ENCODE results near the gene TTL. TPM values are rescaled to one million over a fixed set of nuclear protein-coding genes. Genes with fewer than 3 reads are reported as not detected.

TTL gene
- total RNA-seq, 4 donors from 2014 or later, result 11.6 to 24.2 (median 21.4) TPM

GRCh38 chr2:112585873-112586464 is 104.0 kb downstream of the TTL start:
- WGBS, 2 donors, result 96 to 98% methylated on average over 9 to 10 of the region's 18 CpGs
- Histone ChIP-seq H3K27ac (no peak overlapping the region), H3K4me3 (no peak overlapping the region), H3K36me3 (peaks cover 0 to 49% (median 0%) of the 10 kb centered on the region in 3 donors), H3K27me3 (no peaks in the 10 kb centered on the region), H3K4me1 (peaks cover 4 to 42% (median 19%) of the 10 kb centered on the region in 3 donors), H3K9me3 (no peaks in the 10 kb centered on the region)
- intact Hi-C loops (cut with DNase I), result no loop called here
- TF ChIP-seq, protein P1, sequence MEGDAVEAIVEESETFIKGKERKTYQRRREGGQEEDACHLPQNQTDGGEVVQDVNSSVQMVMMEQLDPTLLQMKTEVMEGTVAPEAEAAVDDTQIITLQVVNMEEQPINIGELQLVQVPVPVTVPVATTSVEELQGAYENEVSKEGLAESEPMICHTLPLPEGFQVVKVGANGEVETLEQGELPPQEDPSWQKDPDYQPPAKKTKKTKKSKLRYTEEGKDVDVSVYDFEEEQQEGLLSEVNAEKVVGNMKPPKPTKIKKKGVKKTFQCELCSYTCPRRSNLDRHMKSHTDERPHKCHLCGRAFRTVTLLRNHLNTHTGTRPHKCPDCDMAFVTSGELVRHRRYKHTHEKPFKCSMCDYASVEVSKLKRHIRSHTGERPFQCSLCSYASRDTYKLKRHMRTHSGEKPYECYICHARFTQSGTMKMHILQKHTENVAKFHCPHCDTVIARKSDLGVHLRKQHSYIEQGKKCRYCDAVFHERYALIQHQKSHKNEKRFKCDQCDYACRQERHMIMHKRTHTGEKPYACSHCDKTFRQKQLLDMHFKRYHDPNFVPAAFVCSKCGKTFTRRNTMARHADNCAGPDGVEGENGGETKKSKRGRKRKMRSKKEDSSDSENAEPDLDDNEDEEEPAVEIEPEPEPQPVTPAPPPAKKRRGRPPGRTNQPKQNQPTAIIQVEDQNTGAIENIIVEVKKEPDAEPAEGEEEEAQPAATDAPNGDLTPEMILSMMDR (IDR thresholded peaks at IDR 0.05), result no peak
- no peak for DNase-seq

DNA sequence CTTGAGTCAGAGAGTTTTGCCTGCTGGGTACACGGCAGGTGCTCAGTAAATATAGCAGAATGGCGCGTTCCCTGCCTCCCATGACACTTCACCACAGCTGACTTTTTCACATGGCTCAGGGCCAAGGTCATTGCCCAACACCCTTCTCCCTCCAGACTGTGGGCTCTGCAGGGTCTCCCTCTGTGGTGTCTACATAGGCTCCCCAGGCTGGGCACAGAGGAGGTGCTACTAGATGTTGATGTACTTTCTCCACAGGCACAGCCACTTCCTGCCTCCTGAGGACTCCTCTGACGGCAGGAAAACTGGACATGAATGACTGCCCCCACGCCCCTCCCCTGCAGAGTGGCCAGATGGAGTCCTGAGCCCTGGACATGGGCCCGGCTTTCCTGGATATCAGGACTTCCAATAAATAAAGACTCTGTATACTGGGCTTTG is 106.7 kb downstream of the TTL start:
- WGBS, 2 donors, result 40 to 64% methylated on average over 4 of the region's 6 CpGs
- Histone ChIP-seq H3K27ac (no peak overlapping the region), H3K36me3 (peaks cover 0 to 49% (median 0%) of the 10 kb centered on the region in 3 donors), H3K4me1 (peaks cover 4 to 26% (median 11%) of the 10 kb centered on the region in 3 donors), H3K27me3 (no peaks in the 10 kb centered on the region), H3K9me3 (no peaks in the 10 kb centered on the region), H3K4me3 (no peak overlapping the region)
- TF ChIP-seq, protein P1 (IDR thresholded peaks at IDR 0.05), result no peak
- TF ChIP-seq POLR2A (IDR thresholded peaks at IDR 0.05), result no peak
- intact Hi-C loops (cut with DNase I), result no loop called here
- no peak for DNase-seq

Small RNA genes within 50 kb of the gene (small RNA-seq; reads per million reads assigned to genes)
- 0 reads per million in 4 donors for gene RF00019

Other genes starting within 250 kb of the TTL start
- gene ZC3H8, start 227.1 kb upstream of the TTL start, total RNA-seq, result 10 to 100 TPM in 3 of 4 donors, 1 to 10 TPM in 1; 6.0 to 60.1 (median 37.1) TPM
- 1 to 10 TPM; 1.6 to 9.0 (median 2.6) TPM for gene ZC3H6, start 206.6 kb upstream of the TTL start, total RNA-seq
- 10 to 100 TPM in 1 of 4 donors, 1 to 10 TPM in 3; 3.5 to 17.7 (median 6.6) TPM for gene RGPD8, start 48.5 kb upstream of the TTL start, total RNA-seq
- 10 to 100 TPM; 16.7 to 31.3 (median 21.1) TPM for gene POLR1B, start 60.3 kb downstream of the TTL start, total RNA-seq
- 10 to 100 TPM; 16.6 to 31.2 (median 18.4) TPM for gene CHCHD5, start 102.5 kb downstream of the TTL start, total RNA-seq
- 10 to 100 TPM in 3 of 4 donors, 1 to 10 TPM in 1; 9.4 to 26.9 (median 21.5) TPM for gene SLC20A1, start 163.8 kb downstream of the TTL start, total RNA-seq
- gene NT5DC4, start 238.9 kb downstream of the TTL start, total RNA-seq, result not detected

Measured in esophagus squamous epithelium (tissue), 5 donors.